Measurements from ENCODE around the gene FAM3A.

FAM3A gene

GRCh38 chrX:154484255-154485149, 31.5 kb downstream of the FAM3A start:
- no peaks in the 10 kb centered on the region for H3K9me3 Mint-ChIP-seq
- peaks cover 14% of the 10 kb centered on the region for H3K36me3 Mint-ChIP-seq (ENCODE audit: low read depth)
- H3K27me3 Mint-ChIP-seq (ENCODE audit: low read depth) = no peaks in the 10 kb centered on the region
- no peak overlapping the region for H3K27ac Mint-ChIP-seq
- H3K4me1 Mint-ChIP-seq (ENCODE audit: low read depth) = peaks cover 8% of the 10 kb centered on the region
- no peak overlapping the region for H3K4me3 Mint-ChIP-seq

- H3K4me3 Mint-ChIP-seq = no peak overlapping the region
- H3K27me3 Mint-ChIP-seq (ENCODE audit: low read depth) = no peaks in the 10 kb centered on the region
- H3K4me1 Mint-ChIP-seq (ENCODE audit: low read depth) = peaks cover 8% of the 10 kb centered on the region
- H3K27ac Mint-ChIP-seq = peak overlapping the region; percentile 26
- peaks cover 14% of the 10 kb centered on the region for H3K36me3 Mint-ChIP-seq (ENCODE audit: low read depth)
- H3K9me3 Mint-ChIP-seq = no peaks in the 10 kb centered on the region
These were observed 32.7 kb downstream of the FAM3A start for GRCh38 chrX:154483325-154483724.

GRCh38 chrX:154482786-154483185, 33.2 kb downstream of the FAM3A start:
- Mint-ChIP-seq H3K4me1 (ENCODE audit: low read depth) (peaks cover 6% of the 10 kb centered on the region), H3K9me3 (no peaks in the 10 kb centered on the region), H3K36me3 (ENCODE audit: low read depth) (peaks cover 10% of the 10 kb centered on the region), H3K4me3 (no peak overlapping the region), H3K27ac (no peak overlapping the region), H3K27me3 (ENCODE audit: low read depth) (no peaks in the 10 kb centered on the region)

GRCh38 chrX:154481911-154482601, 34.0 kb downstream of the FAM3A start:
- H3K27me3 Mint-ChIP-seq (ENCODE audit: low read depth) = no peaks in the 10 kb centered on the region
- H3K9me3 Mint-ChIP-seq = no peaks in the 10 kb centered on the region
- H3K4me1 Mint-ChIP-seq (ENCODE audit: low read depth) = peaks cover 9% of the 10 kb centered on the region
- H3K36me3 Mint-ChIP-seq (ENCODE audit: low read depth) = peaks cover 8% of the 10 kb centered on the region
- no peak overlapping the region for H3K27ac Mint-ChIP-seq
- no peak overlapping the region for H3K4me3 Mint-ChIP-seq

GRCh38 chrX:154481195-154481594, 34.8 kb downstream of the FAM3A start:
- H3K9me3 Mint-ChIP-seq = no peaks in the 10 kb centered on the region
- H3K4me3 Mint-ChIP-seq = no peak overlapping the region
- H3K36me3 Mint-ChIP-seq (ENCODE audit: low read depth) = peaks cover 8% of the 10 kb centered on the region
- H3K27ac Mint-ChIP-seq = no peak overlapping the region
- H3K4me1 Mint-ChIP-seq (ENCODE audit: low read depth) = peaks cover 11% of the 10 kb centered on the region
- no peaks in the 10 kb centered on the region for H3K27me3 Mint-ChIP-seq (ENCODE audit: low read depth)

- H3K36me3 Mint-ChIP-seq (ENCODE audit: low read depth) = peaks cover 6% of the 10 kb centered on the region
- H3K27ac Mint-ChIP-seq = peak within 1 kb of the TSS; percentile 83
- H3K4me3 Mint-ChIP-seq = peak within 1 kb of the TSS; percentile 86
- H3K27me3 Mint-ChIP-seq (ENCODE audit: low read depth) = no peaks in the 10 kb centered on the region
- peaks cover 15% of the 10 kb centered on the region for H3K4me1 Mint-ChIP-seq (ENCODE audit: low read depth)
- no peaks in the 10 kb centered on the region for H3K9me3 Mint-ChIP-seq
These were observed 37.1 kb downstream of the FAM3A start, which contains the start of gene LAGE3 for GRCh38 chrX:154478728-154479622. Gene LAGE3, minus strand, starts transcription at chrX:154479281. Its CDS starts 366 bp downstream, at chrX:154478915.

- Mint-ChIP-seq H3K36me3 (ENCODE audit: low read depth) (peaks cover 2% of the 10 kb centered on the region), H3K4me3 (peak overlapping the region; percentile 86), H3K9me3 (no peaks in the 10 kb centered on the region), H3K4me1 (ENCODE audit: low read depth) (peaks cover 12% of the 10 kb centered on the region), H3K27ac (peak overlapping the region; percentile 81), H3K27me3 (ENCODE audit: low read depth) (no peaks in the 10 kb centered on the region)
These were observed 38.0 kb downstream of the FAM3A start for GRCh38 chrX:154477891-154478477.

GRCh38 chrX:154476821-154477220, 39.2 kb downstream of the FAM3A start:
- no peak overlapping the region for H3K27ac Mint-ChIP-seq
- H3K4me1 Mint-ChIP-seq (ENCODE audit: low read depth) = peaks cover 12% of the 10 kb centered on the region
- no peaks in the 10 kb centered on the region for H3K9me3 Mint-ChIP-seq
- H3K36me3 Mint-ChIP-seq (ENCODE audit: low read depth) = no peaks in the 10 kb centered on the region
- no peak overlapping the region for H3K4me3 Mint-ChIP-seq
- no peaks in the 10 kb centered on the region for H3K27me3 Mint-ChIP-seq (ENCODE audit: low read depth)

- H3K36me3 Mint-ChIP-seq (ENCODE audit: low read depth) = no peaks in the 10 kb centered on the region
- H3K27ac Mint-ChIP-seq = no peak overlapping the region
These were observed 42.3 kb downstream of the FAM3A start for GRCh38 chrX:154473683-154474082.

GRCh38 chrX:154472685-154473632, 43.1 kb downstream of the FAM3A start:
- peaks cover 9% of the 10 kb centered on the region for H3K4me1 Mint-ChIP-seq (ENCODE audit: low read depth)
- H3K27me3 Mint-ChIP-seq (ENCODE audit: low read depth) = no peaks in the 10 kb centered on the region
- H3K4me3 Mint-ChIP-seq = no peak overlapping the region
- no peaks in the 10 kb centered on the region for H3K36me3 Mint-ChIP-seq (ENCODE audit: low read depth)
- H3K27ac Mint-ChIP-seq = no peak overlapping the region
- no peaks in the 10 kb centered on the region for H3K9me3 Mint-ChIP-seq

More at GRCh38 chrX:154473683-154474082, 42.3 kb downstream of the FAM3A start:
- no peak overlapping the region for H3K4me3 Mint-ChIP-seq
- peaks cover 9% of the 10 kb centered on the region for H3K4me1 Mint-ChIP-seq (ENCODE audit: low read depth)
- no peaks in the 10 kb centered on the region for H3K9me3 Mint-ChIP-seq
- no peaks in the 10 kb centered on the region for H3K27me3 Mint-ChIP-seq (ENCODE audit: low read depth)

GRCh38 chrX:154471839-154472684, 44.0 kb downstream of the FAM3A start:
- H3K36me3 Mint-ChIP-seq (ENCODE audit: low read depth) = no peaks in the 10 kb centered on the region
- H3K4me1 Mint-ChIP-seq (ENCODE audit: low read depth) = peaks cover 7% of the 10 kb centered on the region
- H3K4me3 Mint-ChIP-seq = no peak overlapping the region
- H3K9me3 Mint-ChIP-seq = no peaks in the 10 kb centered on the region
- H3K27ac Mint-ChIP-seq = no peak overlapping the region
- H3K27me3 Mint-ChIP-seq (ENCODE audit: low read depth) = no peaks in the 10 kb centered on the region

- Mint-ChIP-seq H3K27me3 (ENCODE audit: low read depth) (no peaks in the 10 kb centered on the region), H3K9me3 (no peaks in the 10 kb centered on the region), H3K4me3 (no peak overlapping the region), H3K4me1 (ENCODE audit: low read depth) (peaks cover 4% of the 10 kb centered on the region), H3K36me3 (ENCODE audit: low read depth) (no peaks in the 10 kb centered on the region), H3K27ac (no peak overlapping the region)
These were observed 45.0 kb downstream of the FAM3A start for GRCh38 chrX:154470914-154471568.
